HG03039 (cell line): ENCODE measurements around the gene ZDHHC11.
"Not testable (repeated sequence)": the region's sequence is repeated elsewhere in the genome, so short reads cannot be mapped to it uniquely, and the experiment has no call there.

Experiments used
- ATAC-seq: cut with Tn5 transposase; IDR thresholded peaks from one replicate; pipeline ENCODE4 v1.9.1; 2021; ENCODE audit warnings: mild to moderate bottlenecking, moderate library complexity; ENCODE audit not compliant: unreplicated experiment

The ZDHHC11 gene

DNA sequence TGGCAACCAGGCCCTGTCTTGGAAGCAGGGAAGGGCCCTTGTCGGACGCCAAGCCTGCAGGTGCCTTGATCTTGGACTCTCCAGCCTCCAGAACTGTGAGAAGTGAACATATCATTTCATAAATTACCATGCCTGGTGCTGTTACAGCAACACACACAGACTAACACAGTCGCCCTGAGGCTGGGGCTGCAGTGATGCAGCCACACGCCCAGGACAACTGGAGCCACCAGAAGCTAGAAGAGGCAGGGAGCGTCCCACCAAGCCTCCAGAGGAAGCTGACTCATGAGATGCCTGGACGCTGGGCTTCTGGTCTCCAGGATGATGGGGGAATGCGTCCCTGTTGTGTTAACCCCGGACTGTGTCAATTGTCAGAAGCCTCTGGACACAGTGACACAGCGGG is 71.8 kb downstream of the ZDHHC11 start:
- not testable (repeated sequence) for ATAC-seq

GRCh38 chr5:778421-778820 is 72.4 kb downstream of the ZDHHC11 start:
- ATAC-seq: not testable (repeated sequence)

GRCh38 chr5:777756-778161 is 73.0 kb downstream of the ZDHHC11 start:
- ATAC-seq: no peak

DNA sequence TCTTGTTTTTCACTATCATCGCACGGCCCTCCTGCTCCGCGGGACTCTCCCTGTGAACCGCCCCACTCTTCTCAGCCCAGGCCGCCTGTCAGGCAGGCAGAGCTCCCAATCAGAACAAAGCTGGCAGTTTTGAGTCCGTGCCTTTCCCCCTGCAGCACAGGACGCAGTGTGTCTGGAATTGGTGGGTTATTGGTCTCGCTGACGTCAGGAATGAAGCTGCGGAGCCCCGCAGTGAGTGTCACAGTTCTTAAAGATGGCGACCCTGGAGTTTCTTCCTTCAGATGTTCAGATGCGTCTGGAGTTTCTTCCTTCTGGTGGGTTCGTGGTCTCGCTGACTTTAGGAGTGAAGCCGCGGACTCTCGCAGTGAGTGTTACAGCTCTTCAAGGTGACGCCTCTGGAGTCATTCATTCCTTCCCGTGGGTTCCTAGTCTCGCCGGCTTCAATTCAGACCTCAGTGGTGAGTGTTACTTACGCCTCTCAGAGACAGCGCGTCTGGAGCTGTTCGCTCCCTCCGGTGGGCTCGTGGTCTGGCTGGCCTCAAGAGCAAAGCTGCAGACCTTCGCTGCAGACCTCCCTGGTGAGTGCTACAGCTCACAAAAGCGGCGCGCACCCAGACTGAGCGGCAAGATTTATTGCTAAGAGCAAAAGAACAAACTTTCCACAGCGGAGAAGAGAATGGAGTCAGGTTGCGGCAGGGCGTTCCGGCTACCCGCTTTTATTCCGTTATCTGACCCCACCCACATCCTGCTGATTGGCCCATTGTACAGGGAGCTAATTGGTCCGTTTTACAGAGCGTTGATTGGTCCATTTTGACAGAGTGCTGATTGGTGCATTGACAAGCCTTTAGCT is 73.7 kb downstream of the ZDHHC11 start:
- no peak for ATAC-seq

GRCh38 chr5:775961-776861 is 74.6 kb downstream of the ZDHHC11 start:
- no peak for ATAC-seq

- ATAC-seq: not testable (repeated sequence)
These were observed 75.2 kb downstream of the ZDHHC11 start for GRCh38 chr5:775595-775960.

GRCh38 chr5:774854-775505 is 75.8 kb downstream of the ZDHHC11 start:
- ATAC-seq: not testable (repeated sequence)

GRCh38 chr5:774304-774703 is 76.5 kb downstream of the ZDHHC11 start:
- ATAC-seq: not testable (repeated sequence)

GRCh38 chr5:773517-774264 is 77.1 kb downstream of the ZDHHC11 start:
- no peak for ATAC-seq

- not testable (repeated sequence) for ATAC-seq
These were observed 77.9 kb downstream of the ZDHHC11 start for GRCh38 chr5:772931-773330.

DNA sequence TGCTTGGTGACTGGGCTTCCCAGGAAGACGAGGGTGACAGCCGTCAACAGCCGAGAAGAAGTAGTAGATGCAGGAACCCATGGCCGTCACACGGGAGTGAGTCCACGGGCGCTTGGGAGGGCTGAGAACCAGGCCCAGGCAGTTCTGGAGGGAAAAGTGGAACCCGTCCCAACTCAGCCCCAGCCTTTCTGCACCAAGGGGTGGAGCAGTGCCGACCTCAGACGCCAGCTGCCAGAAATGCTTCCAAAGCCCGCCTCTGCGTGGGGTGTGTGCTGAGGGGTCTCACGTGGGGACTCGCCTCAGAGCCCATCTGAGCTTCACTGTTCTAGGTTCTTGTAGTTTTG is 78.3 kb downstream of the ZDHHC11 start:
- not testable (repeated sequence) for ATAC-seq

- not testable (repeated sequence) for ATAC-seq
These were observed 78.8 kb downstream of the ZDHHC11 start for GRCh38 chr5:771841-772546.

- not testable (repeated sequence) for ATAC-seq
These were observed 79.6 kb downstream of the ZDHHC11 start for GRCh38 chr5:771087-771781.

GRCh38 chr5:770585-770984 is 80.2 kb downstream of the ZDHHC11 start:
- ATAC-seq: not testable (repeated sequence)

GRCh38 chr5:769485-770145 is 81.2 kb downstream of the ZDHHC11 start:
- not testable (repeated sequence) for ATAC-seq

DNA sequence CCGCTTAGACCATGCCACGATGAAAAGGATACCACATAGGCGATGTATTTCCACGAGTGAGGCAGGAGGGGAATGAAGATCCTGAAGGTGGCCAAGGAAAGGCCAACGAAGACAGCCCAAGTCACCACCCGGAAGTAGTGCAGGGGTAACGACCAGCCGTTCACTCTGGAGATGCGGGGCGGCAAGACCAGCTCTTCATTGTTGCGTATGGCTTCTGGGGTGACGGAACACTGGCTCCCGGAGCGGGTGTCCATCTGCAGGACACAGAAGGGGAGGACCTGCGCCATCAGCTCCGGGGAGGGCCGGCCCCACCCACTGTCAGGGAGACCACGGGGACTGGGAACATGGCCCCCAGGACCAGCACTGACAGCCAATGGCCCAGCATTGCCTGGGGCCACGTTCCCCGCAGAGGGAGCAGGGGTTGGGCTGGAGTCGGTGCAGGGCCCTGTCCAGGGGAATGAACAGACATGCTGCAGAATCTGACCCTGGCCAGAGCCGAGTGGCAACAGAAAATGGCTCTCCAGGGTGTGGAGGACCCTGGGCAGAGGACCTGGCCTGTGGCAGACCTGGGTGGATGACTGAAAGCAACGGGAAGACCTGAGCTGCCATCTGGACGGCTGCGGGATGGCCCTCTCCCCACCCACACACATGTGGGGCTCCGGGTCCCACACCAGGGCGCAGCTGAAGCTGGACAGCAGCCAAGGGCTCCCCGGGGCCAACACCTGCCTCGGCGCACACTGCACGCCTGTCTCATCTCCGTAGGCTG is 83.9 kb downstream of the ZDHHC11 start:
- no peak for ATAC-seq

DNA sequence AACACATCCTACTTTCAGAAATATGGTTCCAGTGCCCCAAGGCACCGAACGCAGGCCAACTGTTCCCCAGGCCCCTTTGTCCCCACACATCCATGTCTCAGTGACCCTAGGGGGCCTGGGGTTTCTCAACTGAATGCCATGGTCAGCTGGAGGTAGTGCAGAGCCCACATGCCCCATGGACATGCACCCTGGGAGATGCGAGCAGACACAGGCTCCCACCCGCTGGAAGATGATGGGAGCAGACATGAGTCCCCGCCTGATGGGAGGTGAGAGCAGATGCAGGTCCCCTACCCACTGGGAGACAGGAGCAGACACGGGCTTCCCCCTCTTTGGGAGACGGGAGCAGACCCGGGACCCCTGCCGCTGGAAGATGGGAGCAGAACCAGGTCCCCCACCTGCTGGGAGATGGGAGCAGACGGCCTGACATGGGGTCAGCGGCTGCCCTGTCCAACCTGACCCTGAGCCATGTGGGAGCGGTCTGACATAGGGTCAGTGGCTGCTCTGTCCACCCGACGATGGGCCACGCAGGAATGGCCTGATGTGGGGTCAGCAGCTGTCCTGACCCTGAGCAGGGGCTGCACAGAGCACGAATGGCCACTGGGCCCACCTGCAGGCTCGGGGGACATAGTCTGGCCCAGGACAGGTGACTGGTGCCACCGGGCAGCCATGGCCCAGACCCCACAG is 84.7 kb downstream of the ZDHHC11 start:
- no peak for ATAC-seq
